Thymus (tissue), 11 donors: Measurements from ENCODE around the gene PEA15. TPM values are rescaled to one million over a fixed set of nuclear protein-coding genes. Genes with fewer than 3 reads are reported as not detected.
A peak's percentile ranks its signal among the peaks of the same experiment; 100 is the strongest.

Experiments
- DNase-seq, 9 donors: peaks; one replicate each; pipeline ENCODE4 v3.0.0-alpha.2; 2013; ENCODE audit warnings: low spot score in 9 of 9, low read depth in 6 of 9, missing footprints in 1 of 9
- H3K27ac ChIP-seq, 2 donors: one replicate each; pipeline ENCODE4 v1.5.1; 2013; ENCODE audit warnings: control low read depth in 1 of 2, low read depth in 1 of 2, low read length in 1 of 2, mild to moderate bottlenecking in 1 of 2, moderate library complexity in 1 of 2
- H3K27me3 ChIP-seq, 2 donors: one replicate each; pipeline ENCODE4 v1.5.1; 2013; ENCODE audit warnings: low read length in 1 of 2; ENCODE audit not compliant: control insufficient read depth in 2 of 2, insufficient read depth in 1 of 2
- H3K36me3 ChIP-seq, 2 donors: one replicate each; pipeline ENCODE4 v1.5.1; 2013; ENCODE audit warnings: low read length in 1 of 2, mild to moderate bottlenecking in 1 of 2, moderate library complexity in 1 of 2; ENCODE audit not compliant: control insufficient read depth in 2 of 2, insufficient read depth in 2 of 2
- H3K4me1 ChIP-seq, 2 donors: one replicate each; pipeline ENCODE4 v1.5.1; 2013; ENCODE audit warnings: low read length in 2 of 2; ENCODE audit not compliant: control insufficient read depth in 2 of 2, insufficient read depth in 2 of 2
- H3K4me3 ChIP-seq, 2 donors: one replicate each; pipeline ENCODE4 v1.5.1; 2013; ENCODE audit warnings: low read length in 2 of 2, control low read depth in 1 of 2, mild to moderate bottlenecking in 1 of 2
- H3K9me3 ChIP-seq, 2 donors: one replicate each; pipeline ENCODE4 v1.5.1; 2013; ENCODE audit warnings: low read length in 1 of 2, mild to moderate bottlenecking in 1 of 2; ENCODE audit not compliant: control insufficient read depth in 2 of 2, insufficient read depth in 1 of 2
- WGBS: extraction: QIAGEN DNeasy Blood & Tissue Kit; methylation state at CpG from one replicate; pipeline ENCODE4 v1.1.7; 2013; 5-methylcytosine and 5-hydroxymethylcytosine counted together
- polyA plus RNA-seq: library from polyadenylated mRNA; stranded (reverse); fragments of 200-250 nt; gene quantifications from one replicate; pipeline ENCODE4 v1.2.3, GENCODE V29; 2013
- total RNA-seq: library from RNA; stranded (reverse); fragments of 120-200 nt; gene quantifications from one replicate; pipeline ENCODE4 v1.2.4, GENCODE V29; 2013
- donor health status: healthy.

PEA15 gene
- total and polyA plus RNA-seq, 2 donors, result 25.9 to 77.3 TPM

DNA sequence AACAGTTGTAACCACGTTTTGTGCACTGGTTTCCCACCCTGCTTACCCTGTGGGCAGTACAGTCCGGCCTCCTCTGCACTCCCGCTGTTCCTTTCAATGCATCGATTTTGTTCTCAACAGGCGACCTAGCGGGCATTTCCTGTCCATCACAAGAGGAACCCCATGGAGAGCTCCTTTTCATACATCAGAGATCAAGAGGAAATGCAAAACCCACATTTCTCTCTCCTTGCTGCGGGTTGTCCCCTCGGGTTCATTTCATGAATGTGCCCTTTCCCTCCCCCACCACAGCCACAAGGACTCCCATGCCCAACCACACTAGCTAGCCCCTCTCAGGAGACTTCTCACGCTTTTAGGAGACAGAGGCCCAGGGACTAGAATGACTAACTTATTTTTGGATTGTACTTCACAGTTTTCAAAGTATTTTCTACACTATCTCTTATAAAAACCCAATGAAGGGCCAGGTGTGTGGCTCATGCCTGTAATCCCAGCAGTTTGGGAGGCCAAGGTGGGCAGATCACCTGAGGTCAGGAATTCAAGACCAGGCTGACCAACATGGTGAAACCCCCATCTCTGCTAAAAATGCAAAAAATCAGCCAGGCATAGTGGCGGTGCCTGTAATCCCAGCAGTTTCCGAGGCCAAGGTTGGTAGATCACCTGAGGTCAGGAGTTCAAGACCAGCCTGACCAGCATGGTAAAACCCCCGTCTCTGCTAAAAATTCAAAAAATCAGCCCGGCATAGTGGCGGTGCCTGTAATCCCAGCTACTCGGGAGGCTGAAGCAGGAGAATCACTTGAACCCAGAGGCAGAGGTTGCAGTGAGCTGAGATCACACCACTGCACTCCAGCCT lies 35.4 kb upstream of the PEA15 start:
- Histone ChIP-seq H3K27me3 (peaks cover 0 to 2% of the 10 kb centered on the region in 2 donors), H3K27ac (no peak overlapping the region), H3K9me3 (no peaks in the 10 kb centered on the region), H3K36me3 (no peaks in the 10 kb centered on the region), H3K4me1 (peaks cover 0 to 4% of the 10 kb centered on the region in 2 donors), H3K4me3 (no peak overlapping the region)
- DNase-seq, result peak in 1 of 9 donors; percentile 18
- WGBS, result 41% methylated on average over 15 of the region's 15 CpGs

DNA sequence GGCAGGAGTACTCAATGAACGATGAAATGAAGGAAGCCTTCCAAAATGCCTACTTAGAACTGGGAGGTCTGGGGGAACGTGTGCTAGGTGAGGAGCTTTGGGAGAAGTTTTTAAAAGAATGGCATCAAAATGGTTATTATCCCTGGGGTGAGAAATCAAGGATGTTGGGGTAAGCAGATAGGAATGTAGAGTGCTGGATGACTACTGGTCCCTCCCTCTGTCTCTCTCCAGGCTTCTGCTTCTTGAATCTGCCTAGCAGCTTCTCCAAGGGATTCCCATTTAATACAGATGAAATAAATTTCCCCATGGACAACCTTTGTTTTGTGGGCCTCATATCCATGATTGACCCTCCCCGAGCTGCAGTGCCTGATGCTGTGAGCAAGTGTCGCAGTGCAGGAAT lies 33.8 kb upstream of the PEA15 start:
- peaks cover 0 to 4% of the 10 kb centered on the region in 2 donors for H3K4me1 ChIP-seq
- no peak for DNase-seq
- no peaks in the 10 kb centered on the region for H3K9me3 ChIP-seq
- H3K36me3 ChIP-seq, result no peaks in the 10 kb centered on the region
- no peak overlapping the region for H3K27ac ChIP-seq
- WGBS, result 94% methylated on average over 4 of the region's 4 CpGs
- no peak overlapping the region for H3K4me3 ChIP-seq
- H3K27me3 ChIP-seq, result peaks cover 0 to 2% of the 10 kb centered on the region in 2 donors

DNA sequence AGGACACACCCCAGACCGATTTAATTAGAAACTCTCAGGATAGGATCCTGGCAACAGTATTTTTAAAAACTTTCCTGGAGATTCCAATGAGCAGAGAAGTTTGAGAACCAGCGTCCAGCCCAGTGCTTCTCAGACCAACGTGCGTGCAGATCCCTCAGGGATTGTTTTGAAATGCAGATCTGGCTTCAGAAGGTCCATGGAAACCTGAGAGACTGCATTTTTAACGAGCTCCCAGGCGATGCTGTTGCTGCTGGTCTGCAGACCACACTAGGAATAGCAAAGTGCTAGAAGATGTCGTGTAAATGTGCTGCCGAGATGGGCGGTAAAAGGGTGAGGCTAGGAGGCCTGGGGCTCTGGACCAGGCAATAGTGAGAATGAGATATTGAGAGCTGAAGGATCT lies 33.2 kb upstream of the PEA15 start:
- Histone ChIP-seq H3K4me1 (peaks cover 0 to 4% of the 10 kb centered on the region in 2 donors), H3K27me3 (peaks cover 0 to 2% of the 10 kb centered on the region in 2 donors), H3K36me3 (no peaks in the 10 kb centered on the region), H3K9me3 (no peaks in the 10 kb centered on the region), H3K4me3 (no peak overlapping the region), H3K27ac (no peak overlapping the region)
- WGBS, result 94% methylated on average over 9 of the region's 9 CpGs
- no peak for DNase-seq

DNA sequence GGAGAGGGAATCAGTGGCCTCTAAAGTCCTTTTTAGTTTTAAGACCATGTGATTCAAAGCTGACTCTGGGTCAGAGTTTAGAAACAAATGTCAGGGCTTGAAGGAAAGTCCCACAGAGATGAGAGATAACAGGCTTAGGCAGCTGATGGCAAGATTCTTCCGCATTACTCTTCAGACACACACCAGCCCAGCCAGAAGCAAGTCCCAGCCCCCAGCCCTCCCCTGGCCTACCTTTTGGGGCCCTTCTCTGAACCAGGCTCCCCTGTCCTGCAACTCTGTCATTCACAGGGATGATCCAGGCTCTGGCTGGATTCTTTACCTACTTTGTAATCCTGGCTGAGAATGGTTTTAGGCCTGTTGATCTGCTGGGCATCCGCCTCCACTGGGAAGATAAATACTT lies 28.0 kb upstream of the PEA15 start:
- Histone ChIP-seq H3K36me3 (no peaks in the 10 kb centered on the region), H3K4me3 (no peak overlapping the region), H3K27me3 (peaks cover 0 to 2% of the 10 kb centered on the region in 2 donors), H3K4me1 (no peaks in the 10 kb centered on the region), H3K27ac (no peak overlapping the region), H3K9me3 (no peaks in the 10 kb centered on the region)
- no peak for DNase-seq
- WGBS, result 97% methylated on average over 2 of the region's 2 CpGs

DNA sequence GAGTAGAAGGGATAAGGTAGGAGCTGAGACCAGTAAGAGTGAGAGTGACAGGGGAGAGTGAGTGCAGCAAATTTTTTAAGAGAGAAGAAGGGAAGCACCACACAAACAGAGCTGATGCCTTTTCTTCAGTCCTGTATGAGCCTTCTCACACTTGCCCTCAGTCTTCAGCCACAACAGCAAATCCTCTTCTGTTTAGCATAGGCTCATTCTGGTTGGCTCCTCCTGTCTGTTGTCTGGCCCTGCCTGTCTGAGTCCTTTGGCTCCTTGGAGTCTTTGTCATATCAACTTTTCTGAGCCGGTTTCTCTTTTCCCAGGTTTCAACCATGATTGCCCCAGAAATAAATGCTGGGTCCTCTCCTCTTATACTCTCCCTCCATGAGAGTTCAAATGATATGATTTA lies 27.5 kb upstream of the PEA15 start:
- no peak for DNase-seq
- no peak overlapping the region for H3K4me3 ChIP-seq
- no peaks in the 10 kb centered on the region for H3K4me1 ChIP-seq
- no peaks in the 10 kb centered on the region for H3K9me3 ChIP-seq
- 96% methylated on average over 1 of the region's 1 CpG for WGBS
- peaks cover 0 to 2% of the 10 kb centered on the region in 2 donors for H3K27me3 ChIP-seq
- no peak overlapping the region for H3K27ac ChIP-seq
- H3K36me3 ChIP-seq, result no peaks in the 10 kb centered on the region

DNA sequence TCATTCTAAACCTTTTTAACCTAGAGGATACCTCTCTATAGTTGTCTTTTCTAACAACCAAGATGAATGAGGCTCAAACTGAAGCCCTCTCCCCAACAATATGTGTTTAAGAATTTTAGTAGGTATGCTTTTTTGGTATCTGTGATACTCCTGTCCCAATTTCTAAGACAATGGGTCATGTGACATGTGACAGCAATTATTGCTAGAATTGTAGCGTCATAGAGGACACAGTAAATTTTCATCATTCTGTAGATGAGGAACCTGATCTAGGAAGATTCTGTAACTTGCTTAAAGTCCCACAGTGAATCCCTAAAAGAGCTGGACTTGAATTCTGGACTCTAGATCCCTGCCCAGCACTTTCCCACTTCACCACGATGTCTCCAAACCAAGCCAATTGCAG lies 26.5 kb upstream of the PEA15 start:
- DNase-seq, result no peak
- Histone ChIP-seq H3K27me3 (peaks cover 0 to 2% of the 10 kb centered on the region in 2 donors), H3K4me1 (no peaks in the 10 kb centered on the region), H3K36me3 (no peaks in the 10 kb centered on the region), H3K27ac (no peak overlapping the region), H3K9me3 (no peaks in the 10 kb centered on the region), H3K4me3 (no peak overlapping the region)
- 95% methylated on average over 2 of the region's 2 CpGs for WGBS

DNA sequence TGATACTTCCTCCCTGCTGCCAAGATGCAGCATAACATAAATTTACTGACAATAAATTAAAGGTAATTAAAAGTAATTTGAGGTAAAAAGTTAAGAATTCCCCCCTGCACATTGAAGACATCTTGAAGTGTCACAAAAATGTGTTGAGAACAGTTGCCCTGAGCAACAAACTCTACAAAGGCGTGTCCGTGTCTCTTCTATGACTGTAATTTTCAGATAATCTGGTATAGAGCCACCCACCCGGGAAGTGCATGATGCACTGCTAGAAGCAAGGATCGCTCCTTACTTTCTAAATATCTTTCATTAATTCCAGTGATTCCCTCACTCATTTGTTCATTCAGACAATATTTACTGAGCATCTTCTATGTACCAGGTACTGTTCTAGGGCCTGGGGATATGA lies 25.8 kb upstream of the PEA15 start:
- Histone ChIP-seq H3K4me1 (no peaks in the 10 kb centered on the region), H3K36me3 (no peaks in the 10 kb centered on the region), H3K9me3 (no peaks in the 10 kb centered on the region), H3K4me3 (no peak overlapping the region), H3K27ac (no peak overlapping the region), H3K27me3 (peaks cover 0 to 2% of the 10 kb centered on the region in 2 donors)
- no peak for DNase-seq
- 98% methylated on average over 4 of the region's 4 CpGs for WGBS

DNA sequence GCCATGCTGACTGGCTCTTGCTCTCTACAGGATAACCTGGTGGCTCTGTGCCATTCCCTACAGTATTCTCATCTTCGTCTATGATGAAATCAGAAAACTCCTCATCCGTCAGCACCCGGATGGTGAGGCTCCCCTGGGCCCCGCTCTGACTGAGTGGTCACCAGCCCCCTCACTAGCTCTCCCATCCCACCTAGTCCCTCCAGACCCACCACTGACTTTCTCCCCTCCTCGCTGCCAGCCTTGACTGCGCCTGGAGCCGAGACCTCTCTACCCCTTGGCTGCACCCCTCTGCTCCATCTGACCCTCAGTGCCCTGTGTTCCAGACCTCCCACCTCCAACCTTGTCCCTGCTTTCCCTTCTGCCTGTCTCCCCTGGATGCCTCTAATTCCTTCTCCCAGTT lies 18.9 kb upstream of the PEA15 start:
- 96% methylated on average over 7 of the region's 7 CpGs for WGBS
- H3K4me3 ChIP-seq, result no peak overlapping the region
- no peaks in the 10 kb centered on the region for H3K4me1 ChIP-seq
- no peak overlapping the region for H3K27ac ChIP-seq
- DNase-seq, result no peak
- H3K36me3 ChIP-seq, result no peaks in the 10 kb centered on the region
- peaks cover 0 to 2% of the 10 kb centered on the region in 2 donors for H3K27me3 ChIP-seq
- no peaks in the 10 kb centered on the region for H3K9me3 ChIP-seq

DNA sequence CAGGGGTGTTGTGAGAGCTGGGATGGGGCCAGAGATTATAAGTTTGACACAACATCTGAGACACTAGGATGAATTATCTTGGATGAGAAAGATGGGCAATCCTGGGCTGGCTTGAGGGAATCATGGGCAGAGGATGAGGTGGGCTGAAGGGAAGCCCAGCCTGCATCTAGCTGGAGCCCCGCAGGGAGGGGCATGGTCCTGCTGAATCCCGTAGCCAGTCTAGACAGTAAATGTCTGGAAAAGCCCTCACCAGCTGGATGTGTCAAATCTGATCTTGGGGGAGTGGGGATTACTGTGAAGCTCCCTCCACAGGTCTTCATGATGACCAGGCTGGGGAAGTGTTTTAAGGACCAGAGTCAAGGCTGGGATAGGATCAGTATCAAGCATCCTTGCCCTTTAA lies 18.5 kb upstream of the PEA15 start:
- H3K4me3 ChIP-seq, result no peak overlapping the region
- no peaks in the 10 kb centered on the region for H3K27me3 ChIP-seq
- H3K4me1 ChIP-seq, result no peaks in the 10 kb centered on the region
- WGBS, result 88% methylated on average over 2 of the region's 2 CpGs
- DNase-seq, result no peak
- no peak overlapping the region for H3K27ac ChIP-seq
- no peaks in the 10 kb centered on the region for H3K36me3 ChIP-seq
- H3K9me3 ChIP-seq, result no peaks in the 10 kb centered on the region
